Mesendoderm (in vitro differentiated cells): Measurements from ENCODE around the gene PRKN.

Source experiments
- DNase-seq: peaks from one replicate; pipeline ENCODE4 v3.0.0; 2013
- H2AK5ac ChIP-seq: 2 replicates; pipeline ENCODE4 v1.6.1; 2013; ENCODE audit warnings: low read length, inconsistent platforms
- H2BK120ac ChIP-seq: 2 replicates; pipeline ENCODE4 v1.6.1; 2013; ENCODE audit warnings: low read depth, mild to moderate bottlenecking, low read length, moderate library complexity, mixed read lengths
- H2BK15ac ChIP-seq: replicated peaks from 2 replicates; pipeline ENCODE4 v1.6.1; 2013; ENCODE audit warnings: low read depth, mild to moderate bottlenecking, moderate library complexity
- H2BK5ac ChIP-seq: 2 replicates; pipeline ENCODE4 v1.6.1; 2013; ENCODE audit warnings: low read length, inconsistent platforms
- H3K18ac ChIP-seq: 2 replicates; pipeline ENCODE4 v1.6.1; 2013; ENCODE audit warnings: mild to moderate bottlenecking, low read length, mixed read lengths
- H3K23ac ChIP-seq: one replicate; pipeline ENCODE4 v1.6.1; 2013; ENCODE audit warnings: low read length
- H3K27ac ChIP-seq: 2 replicates; pipeline ENCODE4 v1.5.1; 2013; ENCODE audit warnings: low read depth, mild to moderate bottlenecking, inconsistent platforms, low read length, moderate library complexity
- H3K27me3 ChIP-seq: 2 replicates; pipeline ENCODE4 v1.6.1; 2013; ENCODE audit warnings: low read length, control low read depth, mild to moderate bottlenecking, inconsistent platforms; ENCODE audit not compliant: insufficient read depth, poor library complexity
- H3K36me3 ChIP-seq: 2 replicates; pipeline ENCODE4 v1.6.1; 2013; ENCODE audit warnings: low read length, inconsistent platforms; ENCODE audit not compliant: control insufficient read depth, insufficient read depth
- H3K4ac ChIP-seq: one replicate; pipeline ENCODE4 v1.6.1; 2013; ENCODE audit warnings: low read depth, mild to moderate bottlenecking, low read length, moderate library complexity
- H3K4me1 ChIP-seq: 2 replicates; pipeline ENCODE4 v1.6.1; 2013; ENCODE audit warnings: low read depth, low read length, inconsistent platforms; ENCODE audit not compliant: control insufficient read depth
- H3K4me2 ChIP-seq: 2 replicates; pipeline ENCODE4 v1.6.1; 2013; ENCODE audit warnings: low read length
- H3K4me3 ChIP-seq: 2 replicates; pipeline ENCODE4 v1.5.1; 2013; ENCODE audit warnings: mild to moderate bottlenecking, low read length
- H3K56ac ChIP-seq: one replicate; pipeline ENCODE4 v1.6.1; 2013; ENCODE audit warnings: low read length
- H3K79me1 ChIP-seq: 2 replicates; pipeline ENCODE4 v1.6.1; 2013; ENCODE audit warnings: low read length, inconsistent platforms
- H3K79me2 ChIP-seq: 2 replicates; pipeline ENCODE4 v1.6.1; 2013; ENCODE audit warnings: mild to moderate bottlenecking, low read length; ENCODE audit not compliant: control insufficient read depth, insufficient read depth
- H3K9ac ChIP-seq: 2 replicates; pipeline ENCODE4 v1.6.1; 2013; ENCODE audit warnings: low read length, inconsistent platforms
- H4K5ac ChIP-seq: one replicate; pipeline ENCODE4 v1.6.1; 2013; ENCODE audit warnings: low read length
- H4K8ac ChIP-seq: one replicate; pipeline ENCODE4 v1.6.1; 2013; ENCODE audit warnings: low read depth, mild to moderate bottlenecking, control low read depth, low read length, moderate library complexity
- WGBS: extraction: QIAGEN DNeasy Blood & Tissue Kit; methylation state at CpG from one replicate; pipeline ENCODE4 v1.1.7; 2013; ENCODE audit warnings: low lambda C conversion rate, missing lambda C conversion rate; ENCODE audit not compliant: insufficient coverage; ENCODE audit errors: extremely low coverage; 5-methylcytosine and 5-hydroxymethylcytosine counted together

Gene PRKN

GRCh38 chr6:161413355-161413771 lies 1314.2 kb downstream of the PRKN start:
- H2BK5ac ChIP-seq = no peak overlapping the region
- no peak overlapping the region for H3K23ac ChIP-seq
- H3K4me3 ChIP-seq = no peak overlapping the region
- H3K27me3 ChIP-seq = no peaks in the 10 kb centered on the region
- H3K79me1 ChIP-seq = no peaks in the 10 kb centered on the region
- no peak overlapping the region for H2BK120ac ChIP-seq
- H3K9ac ChIP-seq = no peak overlapping the region
- H3K27ac ChIP-seq = no peak overlapping the region
- no peak overlapping the region for H4K8ac ChIP-seq
- H3K79me2 ChIP-seq = no peaks in the 10 kb centered on the region
- WGBS = no CpG with 5 or more reads among the region's 9 CpGs
- H3K36me3 ChIP-seq = no peaks in the 10 kb centered on the region
- no peak overlapping the region for H3K56ac ChIP-seq
- no peak overlapping the region for H3K18ac ChIP-seq
- no peak overlapping the region for H2BK15ac ChIP-seq
- H4K5ac ChIP-seq = no peak overlapping the region
- DNase-seq = no peak
- H2AK5ac ChIP-seq = no peak overlapping the region
- no peak overlapping the region for H3K4ac ChIP-seq
- H3K4me2 ChIP-seq = no peak overlapping the region
- peaks cover 9% of the 10 kb centered on the region for H3K4me1 ChIP-seq

- Histone ChIP-seq H3K4ac (no peak overlapping the region), H3K18ac (no peak overlapping the region), H2BK15ac (no peak overlapping the region), H3K23ac (no peak overlapping the region), H3K79me2 (no peaks in the 10 kb centered on the region), H3K36me3 (no peaks in the 10 kb centered on the region), H2BK5ac (no peak overlapping the region), H3K27ac (no peak overlapping the region), H3K56ac (no peak overlapping the region), H2AK5ac (peak overlapping the region; percentile 87), H3K4me3 (no peak overlapping the region), H3K9ac (no peak overlapping the region), H3K27me3 (no peaks in the 10 kb centered on the region), H4K8ac (no peak overlapping the region), H4K5ac (no peak overlapping the region), H3K4me2 (no peak overlapping the region), H3K79me1 (no peaks in the 10 kb centered on the region), H3K4me1 (peaks cover 8% of the 10 kb centered on the region), H2BK120ac (no peak overlapping the region)
- no CpG with 5 or more reads among the region's 5 CpGs for whole genome bisulfite sequencing
- no peak for DNase-seq
Measured at GRCh38 chr6:161412795-161413194, 1314.8 kb downstream of the PRKN start.

- no peak for DNase-seq
- no peak overlapping the region for H3K18ac ChIP-seq
- WGBS = no CpG with 5 or more reads among the region's 4 CpGs
- H3K27me3 ChIP-seq = no peaks in the 10 kb centered on the region
- no peak overlapping the region for H3K4ac ChIP-seq
- no peak overlapping the region for H2AK5ac ChIP-seq
- H3K4me2 ChIP-seq = no peak overlapping the region
- no peak overlapping the region for H3K27ac ChIP-seq
- peaks cover 7% of the 10 kb centered on the region for H3K4me1 ChIP-seq
- no peaks in the 10 kb centered on the region for H3K79me2 ChIP-seq
- no peak overlapping the region for H4K5ac ChIP-seq
- no peak overlapping the region for H3K9ac ChIP-seq
- H2BK5ac ChIP-seq = no peak overlapping the region
- H2BK15ac ChIP-seq = no peak overlapping the region
- no peak overlapping the region for H4K8ac ChIP-seq
- no peaks in the 10 kb centered on the region for H3K36me3 ChIP-seq
- no peak overlapping the region for H3K23ac ChIP-seq
- no peak overlapping the region for H3K56ac ChIP-seq
- no peak overlapping the region for H3K4me3 ChIP-seq
- H2BK120ac ChIP-seq = no peak overlapping the region
- H3K79me1 ChIP-seq = no peaks in the 10 kb centered on the region
Measured at GRCh38 chr6:161411265-161411944, 1316.2 kb downstream of the PRKN start.

GRCh38 chr6:161410736-161411135 lies 1316.8 kb downstream of the PRKN start:
- WGBS = no CpG with 5 or more reads among the region's 6 CpGs

GRCh38 chr6:161410076-161410475 lies 1317.5 kb downstream of the PRKN start:
- Histone ChIP-seq H2BK15ac (no peak overlapping the region), H3K4me2 (no peak overlapping the region), H4K5ac (no peak overlapping the region), H3K27me3 (no peaks in the 10 kb centered on the region), H3K23ac (no peak overlapping the region), H2BK120ac (no peak overlapping the region), H3K79me1 (no peaks in the 10 kb centered on the region), H3K79me2 (no peaks in the 10 kb centered on the region), H3K9ac (no peak overlapping the region), H3K18ac (no peak overlapping the region), H3K27ac (no peak overlapping the region), H3K56ac (no peak overlapping the region), H4K8ac (no peak overlapping the region), H3K4ac (no peak overlapping the region), H3K36me3 (no peaks in the 10 kb centered on the region), H2AK5ac (no peak overlapping the region), H3K4me3 (no peak overlapping the region), H2BK5ac (no peak overlapping the region), H3K4me1 (peaks cover 1% of the 10 kb centered on the region)
- WGBS = no CpG with 5 or more reads among the region's 6 CpGs
- DNase-seq = no peak

More at GRCh38 chr6:161410736-161411135, 1316.8 kb downstream of the PRKN start:
- Histone ChIP-seq H3K27me3 (no peaks in the 10 kb centered on the region), H3K79me2 (no peaks in the 10 kb centered on the region), H3K56ac (no peak overlapping the region), H3K27ac (no peak overlapping the region), H3K4me1 (peaks cover 5% of the 10 kb centered on the region), H3K23ac (no peak overlapping the region), H4K8ac (no peak overlapping the region), H3K4me2 (no peak overlapping the region), H3K36me3 (no peaks in the 10 kb centered on the region), H3K79me1 (no peaks in the 10 kb centered on the region), H2BK15ac (no peak overlapping the region), H4K5ac (no peak overlapping the region), H3K18ac (no peak overlapping the region), H2BK120ac (no peak overlapping the region), H3K4ac (no peak overlapping the region), H3K9ac (no peak overlapping the region), H3K4me3 (no peak overlapping the region), H2AK5ac (no peak overlapping the region), H2BK5ac (no peak overlapping the region)
- no peak for DNase-seq

- no peak overlapping the region for H3K4ac ChIP-seq
- no CpG with 5 or more reads among the region's 7 CpGs for WGBS
- H3K18ac ChIP-seq = no peak overlapping the region
- H3K36me3 ChIP-seq = no peaks in the 10 kb centered on the region
- H3K23ac ChIP-seq = no peak overlapping the region
- H3K56ac ChIP-seq = no peak overlapping the region
- no peak overlapping the region for H2BK15ac ChIP-seq
- H2BK120ac ChIP-seq = no peak overlapping the region
- H3K27me3 ChIP-seq = no peaks in the 10 kb centered on the region
- no peaks in the 10 kb centered on the region for H3K79me2 ChIP-seq
- DNase-seq = no peak
- no peaks in the 10 kb centered on the region for H3K4me1 ChIP-seq
- no peak overlapping the region for H3K4me3 ChIP-seq
- H3K9ac ChIP-seq = no peak overlapping the region
- no peak overlapping the region for H3K27ac ChIP-seq
- no peak overlapping the region for H2AK5ac ChIP-seq
- H3K4me2 ChIP-seq = no peak overlapping the region
- H3K79me1 ChIP-seq = no peaks in the 10 kb centered on the region
- H4K8ac ChIP-seq = no peak overlapping the region
- no peak overlapping the region for H4K5ac ChIP-seq
- H2BK5ac ChIP-seq = no peak overlapping the region
Measured at GRCh38 chr6:161409353-161409752, 1318.2 kb downstream of the PRKN start.
